Testis (tissue), 3 donors: ENCODE measurements around the gene FBXW9. TPM values are rescaled to one million over a fixed set of nuclear protein-coding genes. Genes with fewer than 3 reads are reported as not detected.
"Not testable (repeated sequence)": the region's sequence is repeated elsewhere in the genome, so short reads cannot be mapped to it uniquely, and the experiment has no call there.

Source experiments
- DNase-seq: peaks from one replicate; pipeline ENCODE4 v3.0.0-alpha.2; 2019
- H3K27ac ChIP-seq, 2 donors: fragments of 200-600 bp; sonication (generic); one replicate each; pipeline ENCODE4 v1.5.1; 2019
- H3K27me3 ChIP-seq: fragments of 200-600 bp; sonication (generic); one replicate; pipeline ENCODE4 v1.5.1; 2019
- H3K36me3 ChIP-seq: fragments of 200-600 bp; sonication (generic); one replicate; pipeline ENCODE4 v1.5.1; 2017; ENCODE audit warnings: low read depth; ENCODE audit errors: missing control alignments
- H3K4me1 ChIP-seq: fragments of 200-600 bp; sonication (generic); one replicate; pipeline ENCODE4 v1.5.1; 2019
- H3K4me3 ChIP-seq, 2 donors: fragments of 200-600 bp; sonication (generic); one replicate each; pipeline ENCODE4 v1.5.1; 2017 to 2019
- H3K9me3 ChIP-seq: fragments of 200-600 bp; sonication (generic); one replicate; pipeline ENCODE4 v1.5.1; 2017
- POLR2A ChIP-seq: fragments of 450-650 bp; IDR thresholded peaks from one replicate; pipeline ENCODE4 v1.6.1; 2017; ENCODE audit warnings: antibody characterized with exemption, mild to moderate bottlenecking, moderate library complexity
- WGBS, 2 donors: methylation state at CpG; one replicate each; pipeline ENCODE4 v1.1.5; 2018; 5-methylcytosine and 5-hydroxymethylcytosine counted together
- intact Hi-C: fragments of 100-400 bp; cut with DNase I; formaldehyde crosslinking; loops from one replicate; pipeline ENCODE4 v1.15.1; 2023; ENCODE audit warnings: low total_unique reads
- polyA plus RNA-seq: library from polyadenylated mRNA; stranded (reverse); fragments of 350-450 nt; fragmentation: Illumina TruSeq; extraction: RNeasy Lipid Tissue Mini Kit (QIAGEN cat#74804); gene quantifications from one replicate; pipeline ENCODE4 v1.2.3, GENCODE V29; 2014; ENCODE audit warnings: low read depth, low replicate concordance; ENCODE audit not compliant: insufficient read depth
- total RNA-seq, 2 donors: library from RNA; depleted of rRNA; stranded (reverse); fragments of >200 nt; gene quantifications; one replicate each; pipeline ENCODE4 v1.2.3, GENCODE V29; 2016
- TF ChIP-seq, protein P1 (sequence below), 3 experiments: fragments of 450-650 bp in 2 of 3; fragments of 200-600 bp in 1 of 3; sonication (generic) in 1 of 3; IDR thresholded peaks; one replicate each; pipeline ENCODE4 v1.5.1; 2016 to 2019; ENCODE audit warnings: antibody characterized with exemption in 3 of 3, mild to moderate bottlenecking in 2 of 3, moderate library complexity in 1 of 3

The FBXW9 gene
- total and polyA plus RNA-seq, 3 donors from 2014 or later, result 20.5 to 27.4 (median 23.3) TPM

DNA sequence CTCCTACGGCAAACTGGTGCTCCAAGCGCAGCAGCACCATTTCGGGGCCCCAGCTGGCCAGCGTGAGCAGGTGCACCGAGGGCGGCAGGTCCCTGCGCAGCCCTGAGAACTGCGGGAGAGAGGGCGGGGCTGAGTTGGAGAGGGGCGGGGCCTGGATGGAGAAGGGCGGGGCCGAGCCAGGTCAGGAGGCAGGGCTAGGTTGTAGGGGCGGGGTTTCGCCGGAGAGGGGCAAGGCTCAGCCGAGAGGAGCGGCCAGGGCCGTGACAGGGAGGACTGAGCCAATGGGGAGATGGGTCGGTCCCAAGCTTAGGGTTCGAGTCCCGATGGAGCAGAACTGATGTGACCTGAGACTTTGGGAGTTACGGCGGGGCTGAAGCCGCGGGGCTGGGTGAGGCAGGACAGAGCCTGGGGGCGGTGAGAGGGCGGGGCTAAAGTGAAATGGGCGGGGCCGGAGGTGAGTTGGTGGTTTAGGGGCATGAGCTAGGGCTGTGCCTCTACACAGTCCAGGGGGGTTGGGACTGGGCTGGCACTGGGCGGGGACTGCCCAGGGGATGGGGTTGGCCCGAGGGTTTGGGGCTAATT is 48.9 kb downstream of the FBXW9 start:
- peak; percentile 69 for DNase-seq
- H3K4me1 ChIP-seq, result peaks cover 2% of the 10 kb centered on the region
- H3K36me3 ChIP-seq, result no peaks in the 10 kb centered on the region
- H3K9me3 ChIP-seq, result no peaks in the 10 kb centered on the region
- no peaks in the 10 kb centered on the region for H3K27me3 ChIP-seq
- no peak overlapping the region for H3K27ac ChIP-seq
- TF ChIP-seq, protein P1, sequence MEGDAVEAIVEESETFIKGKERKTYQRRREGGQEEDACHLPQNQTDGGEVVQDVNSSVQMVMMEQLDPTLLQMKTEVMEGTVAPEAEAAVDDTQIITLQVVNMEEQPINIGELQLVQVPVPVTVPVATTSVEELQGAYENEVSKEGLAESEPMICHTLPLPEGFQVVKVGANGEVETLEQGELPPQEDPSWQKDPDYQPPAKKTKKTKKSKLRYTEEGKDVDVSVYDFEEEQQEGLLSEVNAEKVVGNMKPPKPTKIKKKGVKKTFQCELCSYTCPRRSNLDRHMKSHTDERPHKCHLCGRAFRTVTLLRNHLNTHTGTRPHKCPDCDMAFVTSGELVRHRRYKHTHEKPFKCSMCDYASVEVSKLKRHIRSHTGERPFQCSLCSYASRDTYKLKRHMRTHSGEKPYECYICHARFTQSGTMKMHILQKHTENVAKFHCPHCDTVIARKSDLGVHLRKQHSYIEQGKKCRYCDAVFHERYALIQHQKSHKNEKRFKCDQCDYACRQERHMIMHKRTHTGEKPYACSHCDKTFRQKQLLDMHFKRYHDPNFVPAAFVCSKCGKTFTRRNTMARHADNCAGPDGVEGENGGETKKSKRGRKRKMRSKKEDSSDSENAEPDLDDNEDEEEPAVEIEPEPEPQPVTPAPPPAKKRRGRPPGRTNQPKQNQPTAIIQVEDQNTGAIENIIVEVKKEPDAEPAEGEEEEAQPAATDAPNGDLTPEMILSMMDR (IDR thresholded peaks at IDR 0.05), result no peak
- no peak for TF ChIP-seq POLR2A
- 15% methylated on average over 16 to 31 of the region's 31 CpGs for WGBS, 2 donors
- peak overlapping the region; percentile 21 to 26 for H3K4me3 ChIP-seq
- intact Hi-C loops, result no loop called here

DNA sequence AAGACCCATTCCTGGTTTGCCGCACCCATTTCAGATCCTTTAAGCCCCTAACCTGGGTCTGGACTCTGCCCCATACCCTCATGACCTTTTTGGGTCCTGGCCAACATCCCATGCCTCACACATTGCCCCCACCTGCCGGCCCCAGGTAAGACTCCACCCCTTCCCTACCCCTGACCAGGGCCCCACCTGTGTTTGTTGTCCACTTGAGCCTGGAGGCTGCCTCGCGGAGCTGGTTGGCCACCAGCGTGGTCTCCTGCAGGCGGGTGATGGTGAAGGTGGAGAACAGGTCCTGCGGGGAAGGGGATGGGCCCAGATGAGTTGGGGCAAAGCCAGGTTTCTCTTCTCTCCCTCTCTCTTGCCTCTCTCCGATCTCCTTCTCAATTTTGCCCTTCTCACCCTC is 49.4 kb downstream of the FBXW9 start:
- no peak for DNase-seq

DNA sequence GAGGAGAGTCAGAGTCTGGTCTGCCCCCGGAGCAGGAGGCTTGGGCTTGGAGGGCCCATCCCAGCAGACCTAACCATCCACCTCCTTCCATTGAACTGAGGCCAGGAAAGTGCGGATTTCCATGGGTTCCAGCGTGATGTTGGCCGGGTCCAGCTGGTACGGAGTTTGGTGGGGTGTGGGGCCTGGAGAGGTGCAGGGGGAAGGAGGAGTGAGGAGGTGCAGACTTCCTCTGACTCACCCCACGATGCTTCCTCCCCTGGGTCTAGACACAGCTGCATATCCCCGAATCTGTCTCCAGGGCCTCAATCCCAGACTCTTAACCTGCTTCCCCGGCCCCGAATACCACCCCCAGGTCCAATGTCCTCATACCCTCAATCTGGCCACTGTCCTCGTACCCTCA is 49.9 kb downstream of the FBXW9 start:
- Histone ChIP-seq H3K36me3 (no peaks in the 10 kb centered on the region), H3K4me1 (peaks cover 2% of the 10 kb centered on the region), H3K9me3 (no peaks in the 10 kb centered on the region), H3K27ac (no peak overlapping the region), H3K27me3 (no peaks in the 10 kb centered on the region), H3K4me3 (no peak overlapping the region)
- DNase-seq, result no peak
- TF ChIP-seq POLR2A, result no peak
- TF ChIP-seq, protein P1 (IDR thresholded peaks at IDR 0.05), result no peak
- intact Hi-C loops, result no loop called here
- 85 to 90% methylated on average over 10 of the region's 10 CpGs for WGBS, 2 donors

More for the DNA sequence above, 49.4 kb downstream of the FBXW9 start:
- Histone ChIP-seq H3K4me1 (peaks cover 2% of the 10 kb centered on the region), H3K27ac (no peak overlapping the region), H3K9me3 (no peaks in the 10 kb centered on the region), H3K27me3 (no peaks in the 10 kb centered on the region), H3K4me3 (no peak overlapping the region), H3K36me3 (no peaks in the 10 kb centered on the region)
- intact Hi-C loops, result no loop called here
- WGBS, 2 donors, result 72 to 77% methylated on average over 5 to 8 of the region's 8 CpGs
- TF ChIP-seq, protein P1 (IDR thresholded peaks at IDR 0.05), result no peak
- no peak for TF ChIP-seq POLR2A

DNA sequence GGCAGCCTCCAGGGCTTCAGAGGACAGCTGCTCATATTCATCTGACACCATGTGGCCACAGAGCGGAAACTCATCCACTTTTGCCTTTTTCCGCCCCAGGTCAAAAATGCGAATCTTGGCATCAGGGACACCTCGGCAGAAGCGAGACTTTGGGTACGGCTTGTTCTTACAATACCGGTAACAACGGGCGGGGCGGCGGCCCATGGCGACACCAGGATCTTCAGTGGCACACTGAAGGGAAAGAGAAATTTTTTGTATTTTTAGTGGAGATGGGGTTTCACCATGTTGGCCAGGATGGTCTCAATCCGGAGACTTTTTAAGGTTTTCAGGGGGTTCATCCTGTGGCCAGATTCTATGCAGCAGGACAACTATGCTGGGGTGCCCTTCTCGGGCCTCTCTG is 52.7 kb downstream of the FBXW9 start:
- intact Hi-C loops, DNase-seq, H3K9me3 ChIP-seq, H3K27me3 ChIP-seq, H3K36me3 ChIP-seq, H3K27ac ChIP-seq, H3K4me1 ChIP-seq, H3K4me3 ChIP-seq: not testable (repeated sequence)
- WGBS, 2 donors, result 69 to 83% methylated on average over 14 of the region's 14 CpGs

DNA sequence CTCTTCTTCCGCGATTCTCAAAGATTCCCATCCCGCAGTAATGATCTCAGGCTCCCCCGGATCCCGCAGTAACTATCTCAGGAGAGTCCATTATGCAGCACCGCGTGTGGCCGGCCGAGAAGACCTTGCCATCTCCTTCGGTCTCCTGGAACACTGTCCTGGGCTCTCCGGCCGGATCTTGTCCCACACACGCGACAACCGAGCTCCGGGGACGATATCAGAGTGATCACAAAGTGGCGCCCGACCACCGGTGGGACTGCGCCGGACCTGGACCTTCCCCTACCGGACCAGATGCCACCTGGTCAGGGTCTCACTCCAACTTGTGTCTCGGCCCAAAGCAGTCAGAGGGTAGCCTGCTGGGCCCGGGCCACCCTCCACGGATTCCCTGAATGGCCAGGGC is 53.9 kb downstream of the FBXW9 start:
- Histone ChIP-seq H3K4me1 (peaks cover 5% of the 10 kb centered on the region), H3K27me3 (no peaks in the 10 kb centered on the region), H3K4me3 (no peak overlapping the region), H3K27ac (no peak overlapping the region), H3K36me3 (no peaks in the 10 kb centered on the region), H3K9me3 (no peaks in the 10 kb centered on the region)
- intact Hi-C loops, result no loop called here
- WGBS, 2 donors, result 70 to 72% methylated on average over 22 to 26 of the region's 26 CpGs
- no peak for DNase-seq
- TF ChIP-seq, protein P1 (IDR thresholded peaks at IDR 0.05), result no peak
- no peak for TF ChIP-seq POLR2A
